COR-L47 (cell line): ENCODE data around the gene RHOBTB3.
"Not testable (repeated sequence)": the region's sequence is repeated elsewhere in the genome, so short reads cannot be mapped to it uniquely, and the experiment has no call there.

Source experiments
- DNase-seq: peaks from one replicate; lab custom pipeline; 2025; lab: John Stamatoyannopoulos, UW

Gene RHOBTB3

GRCh38 chr5:95800553-95800952, 69.4 kb downstream of the RHOBTB3 start:
- no peak for DNase-seq

GRCh38 chr5:95801532-95801931, 70.4 kb downstream of the RHOBTB3 start:
- no peak for DNase-seq

- no peak for DNase-seq
Observed at GRCh38 chr5:95801961-95802360, 70.8 kb downstream of the RHOBTB3 start.

GRCh38 chr5:95803271-95804148, 72.4 kb downstream of the RHOBTB3 start:
- DNase-seq = no peak

- no peak for DNase-seq
Observed at GRCh38 chr5:95804736-95805539, 73.8 kb downstream of the RHOBTB3 start.

- DNase-seq = no peak
Observed at GRCh38 chr5:95806687-95807086, 75.6 kb downstream of the RHOBTB3 start.

- no peak for DNase-seq
Observed at GRCh38 chr5:95808013-95808685, 77.0 kb downstream of the RHOBTB3 start.

- no peak for DNase-seq
Observed at GRCh38 chr5:95808686-95809413, 77.7 kb downstream of the RHOBTB3 start.

- no peak for DNase-seq
Observed at GRCh38 chr5:95809414-95809960, 78.4 kb downstream of the RHOBTB3 start.

- DNase-seq = no peak
Observed at GRCh38 chr5:95810305-95811125, 79.4 kb downstream of the RHOBTB3 start.

- DNase-seq = not testable (repeated sequence)
Observed at GRCh38 chr5:95811126-95811423, 79.9 kb downstream of the RHOBTB3 start.

- not testable (repeated sequence) for DNase-seq
Observed at GRCh38 chr5:95811461-95812073, 80.4 kb downstream of the RHOBTB3 start.

GRCh38 chr5:95812074-95812471, 80.9 kb downstream of the RHOBTB3 start:
- no peak for DNase-seq

- not testable (repeated sequence) for DNase-seq
Observed at GRCh38 chr5:95813035-95813434, 81.9 kb downstream of the RHOBTB3 start.

GRCh38 chr5:95815155-95815729, 84.1 kb downstream of the RHOBTB3 start:
- DNase-seq = no peak

- no peak for DNase-seq
Observed at GRCh38 chr5:95816341-95816740, 85.2 kb downstream of the RHOBTB3 start.

- no peak for DNase-seq
Observed at GRCh38 chr5:95816776-95817175, 85.6 kb downstream of the RHOBTB3 start.

- no peak for DNase-seq
Observed at GRCh38 chr5:95817430-95817829, 86.3 kb downstream of the RHOBTB3 start.

- no peak for DNase-seq
Observed at GRCh38 chr5:95818181-95819147, 87.3 kb downstream of the RHOBTB3 start.
